Transverse colon (tissue), 4 donors: ENCODE results near the gene N4BP2L1.

Experiments used
- CTCF ChIP-seq, 5 experiments: fragments of 200-600 bp in 3 of 5; fragments of 450-650 bp in 2 of 5; sonication (generic) in 3 of 5; IDR thresholded peaks; 1 replicate in 2 of 5; 2 replicates in 3 of 5; pipeline ENCODE4 v1.5.1; 2016 to 2017; ENCODE audit warnings: antibody characterized with exemption in 5 of 5, inconsistent platforms in 3 of 5, mild to moderate bottlenecking in 2 of 5, moderate library complexity in 1 of 5
- EP300 ChIP-seq: sonication (generic); formaldehyde crosslinking; IDR thresholded peaks from one replicate; pipeline ENCODE4 v1.6.1; 2017; ENCODE audit warnings: antibody characterized with exemption, low read depth
- POLR2A ChIP-seq: fragments of 450-650 bp; IDR thresholded peaks from one replicate; pipeline ENCODE4 v1.6.1; 2016; ENCODE audit warnings: antibody characterized with exemption, mild to moderate bottlenecking, moderate library complexity
- POLR2AphosphoS5 ChIP-seq, 3 donors: sonication (generic); formaldehyde crosslinking; IDR thresholded peaks; one replicate each; pipeline ENCODE4 v1.6.1; 2016; ENCODE audit warnings: antibody characterized with exemption in 3 of 3

GRCh38 chr13:32427852-32428580, at the start of gene N4BP2L1:
- TF ChIP-seq CTCF (IDR thresholded peaks at IDR 0.05) (no peak), EP300 (no peak), POLR2AphosphoS5 (IDR thresholded peaks at IDR 0.05) (peak; percentile 88 to 92 (median 91)), POLR2A (peak; percentile 87)
